Measurements from ENCODE around the gene AGAP4.
"Not testable (repeated sequence)": the region's sequence is repeated elsewhere in the genome, so short reads cannot be mapped to it uniquely, and the experiment has no call there.

DNA sequence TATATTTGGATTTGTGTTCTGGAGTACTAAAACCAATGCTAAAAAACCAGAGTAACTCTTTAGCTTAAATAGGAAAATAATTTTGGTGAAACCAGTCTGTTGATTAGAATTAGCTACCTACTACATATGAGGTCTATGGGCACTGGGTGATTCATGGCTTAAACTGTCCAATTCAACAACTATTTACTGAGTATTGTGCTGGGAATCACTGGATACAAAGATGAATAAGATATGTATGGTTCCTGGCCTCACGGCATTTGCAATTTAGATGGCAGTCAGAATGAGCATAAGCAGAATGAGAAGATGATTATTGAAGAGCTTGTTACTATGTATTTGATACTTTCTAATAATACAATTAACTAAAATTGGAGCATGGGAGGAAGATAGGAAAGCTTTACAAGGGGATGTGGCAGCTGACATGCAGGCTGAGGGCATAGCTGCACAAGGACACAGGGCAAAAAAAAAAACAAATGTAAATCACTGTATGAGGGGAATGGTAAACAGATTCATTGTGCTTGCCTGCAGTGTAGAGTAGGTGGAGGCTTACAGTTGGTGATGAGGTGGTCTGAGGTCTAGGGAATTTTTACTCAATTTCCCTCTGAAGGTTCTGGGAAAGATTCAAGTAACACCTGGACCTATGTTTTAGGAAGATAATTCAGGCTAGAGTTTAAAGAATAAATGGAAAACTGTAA is 42.4 kb upstream of the AGAP4 start:
- not testable (repeated sequence) for TF ChIP-seq POLR2A (IDR thresholded peaks at IDR 0.05; ENCODE audit: low read length); ESRRA (IDR thresholded peaks at IDR 0.05; ENCODE audit: borderline replicate concordance, low read length); RFX5 (IDR thresholded peaks at IDR 0.05); KDM1A (IDR thresholded peaks at IDR 0.05; ENCODE audit: low read depth); CHD4 (IDR thresholded peaks at IDR 0.05; ENCODE audit: borderline replicate concordance); JUN (IDR thresholded peaks at IDR 0.05); FOXS1 (CRISPR knock-in tag; IDR thresholded peaks at IDR 0.05)
- TF ChIP-seq, protein P1, sequence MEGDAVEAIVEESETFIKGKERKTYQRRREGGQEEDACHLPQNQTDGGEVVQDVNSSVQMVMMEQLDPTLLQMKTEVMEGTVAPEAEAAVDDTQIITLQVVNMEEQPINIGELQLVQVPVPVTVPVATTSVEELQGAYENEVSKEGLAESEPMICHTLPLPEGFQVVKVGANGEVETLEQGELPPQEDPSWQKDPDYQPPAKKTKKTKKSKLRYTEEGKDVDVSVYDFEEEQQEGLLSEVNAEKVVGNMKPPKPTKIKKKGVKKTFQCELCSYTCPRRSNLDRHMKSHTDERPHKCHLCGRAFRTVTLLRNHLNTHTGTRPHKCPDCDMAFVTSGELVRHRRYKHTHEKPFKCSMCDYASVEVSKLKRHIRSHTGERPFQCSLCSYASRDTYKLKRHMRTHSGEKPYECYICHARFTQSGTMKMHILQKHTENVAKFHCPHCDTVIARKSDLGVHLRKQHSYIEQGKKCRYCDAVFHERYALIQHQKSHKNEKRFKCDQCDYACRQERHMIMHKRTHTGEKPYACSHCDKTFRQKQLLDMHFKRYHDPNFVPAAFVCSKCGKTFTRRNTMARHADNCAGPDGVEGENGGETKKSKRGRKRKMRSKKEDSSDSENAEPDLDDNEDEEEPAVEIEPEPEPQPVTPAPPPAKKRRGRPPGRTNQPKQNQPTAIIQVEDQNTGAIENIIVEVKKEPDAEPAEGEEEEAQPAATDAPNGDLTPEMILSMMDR (IDR thresholded peaks at IDR 0.05), result not testable (repeated sequence)
- TF ChIP-seq, protein P2, sequence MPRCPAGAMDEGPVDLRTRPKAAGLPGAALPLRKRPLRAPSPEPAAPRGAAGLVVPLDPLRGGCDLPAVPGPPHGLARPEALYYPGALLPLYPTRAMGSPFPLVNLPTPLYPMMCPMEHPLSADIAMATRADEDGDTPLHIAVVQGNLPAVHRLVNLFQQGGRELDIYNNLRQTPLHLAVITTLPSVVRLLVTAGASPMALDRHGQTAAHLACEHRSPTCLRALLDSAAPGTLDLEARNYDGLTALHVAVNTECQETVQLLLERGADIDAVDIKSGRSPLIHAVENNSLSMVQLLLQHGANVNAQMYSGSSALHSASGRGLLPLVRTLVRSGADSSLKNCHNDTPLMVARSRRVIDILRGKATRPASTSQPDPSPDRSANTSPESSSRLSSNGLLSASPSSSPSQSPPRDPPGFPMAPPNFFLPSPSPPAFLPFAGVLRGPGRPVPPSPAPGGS (IDR thresholded peaks at IDR 0.05), result not testable (repeated sequence)
- TF ChIP-seq, protein P3, sequence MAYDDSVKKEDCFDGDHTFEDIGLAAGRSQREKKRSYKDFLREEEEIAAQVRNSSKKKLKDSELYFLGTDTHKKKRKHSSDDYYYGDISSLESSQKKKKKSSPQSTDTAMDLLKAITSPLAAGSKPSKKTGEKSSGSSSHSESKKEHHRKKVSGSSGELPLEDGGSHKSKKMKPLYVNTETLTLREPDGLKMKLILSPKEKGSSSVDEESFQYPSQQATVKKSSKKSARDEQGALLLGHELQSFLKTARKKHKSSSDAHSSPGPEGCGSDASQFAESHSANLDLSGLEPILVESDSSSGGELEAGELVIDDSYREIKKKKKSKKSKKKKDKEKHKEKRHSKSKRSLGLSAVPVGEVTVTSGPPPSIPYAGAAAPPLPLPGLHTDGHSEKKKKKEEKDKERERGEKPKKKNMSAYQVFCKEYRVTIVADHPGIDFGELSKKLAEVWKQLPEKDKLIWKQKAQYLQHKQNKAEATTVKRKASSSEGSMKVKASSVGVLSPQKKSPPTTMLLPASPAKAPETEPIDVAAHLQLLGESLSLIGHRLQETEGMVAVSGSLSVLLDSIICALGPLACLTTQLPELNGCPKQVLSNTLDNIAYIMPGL (CRISPR knock-in tag; IDR thresholded peaks at IDR 0.05; ENCODE audit: borderline replicate concordance), result not testable (repeated sequence)
- TF ChIP-seq, protein P4, sequence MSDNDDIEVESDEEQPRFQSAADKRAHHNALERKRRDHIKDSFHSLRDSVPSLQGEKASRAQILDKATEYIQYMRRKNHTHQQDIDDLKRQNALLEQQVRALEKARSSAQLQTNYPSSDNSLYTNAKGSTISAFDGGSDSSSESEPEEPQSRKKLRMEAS (IDR thresholded peaks at IDR 0.05), result not testable (repeated sequence)
- TF ChIP-seq, protein P5, sequence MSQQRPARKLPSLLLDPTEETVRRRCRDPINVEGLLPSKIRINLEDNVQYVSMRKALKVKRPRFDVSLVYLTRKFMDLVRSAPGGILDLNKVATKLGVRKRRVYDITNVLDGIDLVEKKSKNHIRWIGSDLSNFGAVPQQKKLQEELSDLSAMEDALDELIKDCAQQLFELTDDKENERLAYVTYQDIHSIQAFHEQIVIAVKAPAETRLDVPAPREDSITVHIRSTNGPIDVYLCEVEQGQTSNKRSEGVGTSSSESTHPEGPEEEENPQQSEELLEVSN (IDR thresholded peaks at IDR 0.05; ENCODE audit: borderline replicate concordance, low read depth), result not testable (repeated sequence)
